ENCODE data around the gene NUP58. TPM values are rescaled to one million over a fixed set of nuclear protein-coding genes. Genes with fewer than 3 reads are reported as not detected.

NUP58 gene
- total and polyA plus RNA-seq, 7 donors = 11.2 to 40.0 (median 33.2) TPM

GRCh38 chr13:25329706-25330105 is 28.3 kb downstream of the NUP58 start:
- intact Hi-C loops (cut with DNase I) = no loop called here
- 95 to 96% (median 96%) methylated on average over 4 of the region's 4 CpGs for WGBS, 3 donors
- DNase-seq = peak in 1 of 2 donors; percentile 13
- no peak for TF ChIP-seq CTCF (IDR thresholded peaks at IDR 0.05)
- Histone ChIP-seq H3K27ac (no peak overlapping the region), H3K36me3 (ENCODE audit: insufficient read depth in 1 of 2, low read depth in 1 of 2) (peaks cover 2 to 98% of the 10 kb centered on the region in 2 donors), H3K9me3 (no peaks in the 10 kb centered on the region), H3K4me1 (no peaks in the 10 kb centered on the region), H3K27me3 (ENCODE audit: insufficient read depth in 3 of 3, low read length in 2 of 3) (no peaks in the 10 kb centered on the region), H3K4me3 (no peak overlapping the region)
- no peak for ATAC-seq

GRCh38 chr13:25330541-25330940 is 29.1 kb downstream of the NUP58 start:
- intact Hi-C loops (cut with DNase I) = no loop called here
- ATAC-seq (no peak), DNase-seq (no peak)
- Histone ChIP-seq H3K27me3 (ENCODE audit: insufficient read depth in 3 of 3, low read length in 2 of 3) (no peaks in the 10 kb centered on the region), H3K4me3 (no peak overlapping the region), H3K36me3 (ENCODE audit: insufficient read depth in 1 of 2, low read depth in 1 of 2) (peaks cover 2 to 92% of the 10 kb centered on the region in 2 donors), H3K4me1 (no peaks in the 10 kb centered on the region), H3K27ac (no peak overlapping the region), H3K9me3 (no peaks in the 10 kb centered on the region)
- 86 to 100% (median 98%) methylated on average over 1 of the region's 1 CpG for WGBS, 3 donors
- no peak for TF ChIP-seq CTCF (IDR thresholded peaks at IDR 0.05)

- no peak for TF ChIP-seq CTCF (IDR thresholded peaks at IDR 0.05)
- peaks cover 0 to 89% of the 10 kb centered on the region in 2 donors for H3K36me3 ChIP-seq (ENCODE audit: insufficient read depth in 1 of 2, low read depth in 1 of 2)
- no peak overlapping the region for H3K27ac ChIP-seq
- intact Hi-C loops (cut with DNase I) = no loop called here
- WGBS, 3 donors = 57 to 68% (median 60%) methylated on average over 3 of the region's 3 CpGs
- H3K27me3 ChIP-seq (ENCODE audit: insufficient read depth in 3 of 3, low read length in 2 of 3) = no peaks in the 10 kb centered on the region
- no peak for DNase-seq
- no peak for ATAC-seq
- H3K4me3 ChIP-seq = no peak overlapping the region
- no peaks in the 10 kb centered on the region for H3K4me1 ChIP-seq
- H3K9me3 ChIP-seq = no peaks in the 10 kb centered on the region
Measured at GRCh38 chr13:25335856-25336255, 34.4 kb downstream of the NUP58 start.

GRCh38 chr13:25345576-25345975 is 44.2 kb downstream of the NUP58 start:
- Histone ChIP-seq H3K9me3 (no peaks in the 10 kb centered on the region), H3K27me3 (ENCODE audit: insufficient read depth in 3 of 3, low read length in 2 of 3) (no peaks in the 10 kb centered on the region), H3K4me3 (no peak overlapping the region), H3K36me3 (ENCODE audit: insufficient read depth in 1 of 2, low read depth in 1 of 2) (peaks cover 0 to 9% of the 10 kb centered on the region in 2 donors), H3K27ac (no peak overlapping the region), H3K4me1 (no peaks in the 10 kb centered on the region)
- TF ChIP-seq CTCF (IDR thresholded peaks at IDR 0.05) = no peak
- intact Hi-C loops (cut with DNase I) = no loop called here
- DNase-seq (no peak), ATAC-seq (no peak)
- WGBS, 3 donors = 81 to 92% (median 84%) methylated on average over 2 of the region's 2 CpGs

GRCh38 chr13:25347151-25347550 is 45.7 kb downstream of the NUP58 start:
- Histone ChIP-seq H3K27me3 (ENCODE audit: insufficient read depth in 3 of 3, low read length in 2 of 3) (peaks cover 0 to 2% (median 0%) of the 10 kb centered on the region in 3 donors), H3K9me3 (no peaks in the 10 kb centered on the region), H3K4me3 (no peak overlapping the region), H3K36me3 (ENCODE audit: insufficient read depth in 1 of 2, low read depth in 1 of 2) (no peaks in the 10 kb centered on the region), H3K27ac (no peak overlapping the region), H3K4me1 (no peaks in the 10 kb centered on the region)
- no peak for TF ChIP-seq CTCF (IDR thresholded peaks at IDR 0.05)
- intact Hi-C loops (cut with DNase I) = no loop called here
- DNase-seq (no peak), ATAC-seq (no peak)
- WGBS, 3 donors = 73 to 81% (median 79%) methylated on average over 2 of the region's 2 CpGs

Measured in psoas muscle (tissue), 8 donors.